B cell (primary cell): ENCODE data around the gene FNDC7.

Experiments
- EZH2 ChIP-seq: IDR thresholded peaks from 2 replicates; pipeline ENCODE4 v1.6.1; 2012; ENCODE audit warnings: borderline replicate concordance, low read depth, mild to moderate bottlenecking, moderate library complexity, low read length; ENCODE audit not compliant: insufficient read depth, poor library complexity, severe bottlenecking
- TF ChIP-seq, protein P1 (sequence below): fragments of 200-600 bp; IDR thresholded peaks from one replicate; pipeline ENCODE4 v1.8.0; 2022; ENCODE audit warnings: antibody characterized with exemption, mild to moderate bottlenecking

GRCh38 chr1:108785880-108786279 lies 73.2 kb downstream of the FNDC7 start:
- TF ChIP-seq, protein P1, sequence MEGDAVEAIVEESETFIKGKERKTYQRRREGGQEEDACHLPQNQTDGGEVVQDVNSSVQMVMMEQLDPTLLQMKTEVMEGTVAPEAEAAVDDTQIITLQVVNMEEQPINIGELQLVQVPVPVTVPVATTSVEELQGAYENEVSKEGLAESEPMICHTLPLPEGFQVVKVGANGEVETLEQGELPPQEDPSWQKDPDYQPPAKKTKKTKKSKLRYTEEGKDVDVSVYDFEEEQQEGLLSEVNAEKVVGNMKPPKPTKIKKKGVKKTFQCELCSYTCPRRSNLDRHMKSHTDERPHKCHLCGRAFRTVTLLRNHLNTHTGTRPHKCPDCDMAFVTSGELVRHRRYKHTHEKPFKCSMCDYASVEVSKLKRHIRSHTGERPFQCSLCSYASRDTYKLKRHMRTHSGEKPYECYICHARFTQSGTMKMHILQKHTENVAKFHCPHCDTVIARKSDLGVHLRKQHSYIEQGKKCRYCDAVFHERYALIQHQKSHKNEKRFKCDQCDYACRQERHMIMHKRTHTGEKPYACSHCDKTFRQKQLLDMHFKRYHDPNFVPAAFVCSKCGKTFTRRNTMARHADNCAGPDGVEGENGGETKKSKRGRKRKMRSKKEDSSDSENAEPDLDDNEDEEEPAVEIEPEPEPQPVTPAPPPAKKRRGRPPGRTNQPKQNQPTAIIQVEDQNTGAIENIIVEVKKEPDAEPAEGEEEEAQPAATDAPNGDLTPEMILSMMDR, result no peak
- no peak for TF ChIP-seq EZH2
